WTC11 (cell line): ENCODE data around the gene CCDC12. TPM values are rescaled to one million over a fixed set of nuclear protein-coding genes. Genes with fewer than 3 reads are reported as not detected.

ENCODE experiments used
- ATAC-seq: fragments of 200-7000 bp; cut with Tn5 transposase; 2 replicates; pipeline ENCODE4 v1.10.0; 2021; ENCODE audit warnings: mild to moderate bottlenecking, moderate library complexity
- CTCF ChIA-PET: fragments of 300-600 bp; sonication (Branson Sonifier 250); formaldehyde crosslinking; loops from one replicate; lab custom pipeline; 2021; ENCODE audit warnings: antibody characterized with exemption; lab: Charles Lee
- POLR2A ChIA-PET: fragments of 350-600 bp; sonication (Branson Sonifier 250); formaldehyde crosslinking; loops from one replicate; lab custom pipeline; 2021; ENCODE audit warnings: antibody characterized with exemption; lab: Charles Lee
- DNase-seq: peaks from one replicate; pipeline ENCODE4 v3.0.0; 2021; ENCODE audit warnings: low spot score
- H3K27ac Mint-ChIP-seq: 2 replicates; pipeline ENCODE4 v1.8.0; 2021; ENCODE audit warnings: mixed read lengths
- H3K27me3 Mint-ChIP-seq: 2 replicates; pipeline ENCODE4 v1.8.0; 2021; ENCODE audit warnings: low read depth, mild to moderate bottlenecking, moderate library complexity, mixed read lengths
- H3K36me3 Mint-ChIP-seq: 2 replicates; pipeline ENCODE4 v1.8.0; 2021; ENCODE audit warnings: mixed read lengths
- H3K4me1 Mint-ChIP-seq: 2 replicates; pipeline ENCODE4 v1.8.0; 2022; ENCODE audit warnings: mixed read lengths
- H3K4me3 Mint-ChIP-seq: 2 replicates; pipeline ENCODE4 v1.8.0; 2021; ENCODE audit warnings: mild to moderate bottlenecking, moderate library complexity, mixed read lengths
- H3K9me3 Mint-ChIP-seq: 2 replicates; pipeline ENCODE4 v1.8.0; 2021; ENCODE audit warnings: mixed read lengths
- ATF6 ChIP-seq: sonication (generic); formaldehyde crosslinking; IDR thresholded peaks from 2 replicates; pipeline ENCODE4 v1.8.1; 2023; ENCODE audit warnings: mild to moderate bottlenecking, missing genetic modification reagents
- GTF2I ChIP-seq: fragments of 250-450 bp; sonication (Bioruptor Pico); conservative IDR thresholded peaks from 2 replicates; pipeline ENCODE4 v1.4.0; 2021; ENCODE audit warnings: mild to moderate bottlenecking
- HMGA2 ChIP-seq: fragments of 250-450 bp; sonication (Bioruptor Pico); IDR thresholded peaks from 2 replicates; pipeline ENCODE4 v1.4.0; 2021; ENCODE audit warnings: mild to moderate bottlenecking, moderate library complexity
- KAT7 ChIP-seq: sonication (generic); formaldehyde crosslinking; IDR thresholded peaks from 2 replicates; pipeline ENCODE4 v1.8.1; 2023; ENCODE audit warnings: missing genetic modification reagents, mild to moderate bottlenecking, borderline replicate concordance
- MYBL2 ChIP-seq: sonication (generic); formaldehyde crosslinking; IDR thresholded peaks from 2 replicates; pipeline ENCODE4 v1.8.1; 2023; ENCODE audit warnings: mild to moderate bottlenecking, moderate library complexity, missing genetic modification reagents
- NFYB ChIP-seq: sonication (generic); formaldehyde crosslinking; conservative IDR thresholded peaks from 2 replicates; pipeline ENCODE4 v1.8.0; 2022; ENCODE audit warnings: low read depth, missing genetic modification reagents
- OVOL2 ChIP-seq: fragments of 250-450 bp; sonication (Bioruptor Pico); IDR thresholded peaks from 2 replicates; pipeline ENCODE4 v1.9.0; 2021; ENCODE audit warnings: mild to moderate bottlenecking, borderline replicate concordance
- PREB ChIP-seq: sonication (generic); formaldehyde crosslinking; IDR thresholded peaks from 2 replicates; pipeline ENCODE4 v1.8.1; 2022; ENCODE audit warnings: mild to moderate bottlenecking, missing genetic modification reagents, moderate library complexity, borderline replicate concordance
- USF1 ChIP-seq: sonication (generic); formaldehyde crosslinking; IDR thresholded peaks from 2 replicates; pipeline ENCODE4 v1.8.0; 2022; ENCODE audit warnings: mild to moderate bottlenecking, missing genetic modification reagents
- ZNF121 ChIP-seq: sonication (generic); formaldehyde crosslinking; IDR thresholded peaks from 2 replicates; pipeline ENCODE4 v1.8.0; 2023; ENCODE audit warnings: missing genetic modification reagents
- ZNF219 ChIP-seq: sonication (generic); formaldehyde crosslinking; IDR thresholded peaks from 2 replicates; pipeline ENCODE4 v1.8.0; 2023; ENCODE audit warnings: missing genetic modification reagents, mild to moderate bottlenecking, borderline replicate concordance
- ZNF281 ChIP-seq: sonication (generic); formaldehyde crosslinking; IDR thresholded peaks from 2 replicates; pipeline ENCODE4 v1.8.0; 2023; ENCODE audit warnings: mild to moderate bottlenecking, missing genetic modification reagents
- ZNF423 ChIP-seq: fragments of 250-450 bp; sonication (Bioruptor Pico); IDR thresholded peaks from 2 replicates; pipeline ENCODE4 v2.1.2; 2022; ENCODE audit warnings: mild to moderate bottlenecking, moderate library complexity
- ZNF425 ChIP-seq: fragments of 250-450 bp; sonication (Bioruptor Pico); conservative IDR thresholded peaks from 2 replicates; pipeline ENCODE4 v1.9.0; 2021; ENCODE audit warnings: mild to moderate bottlenecking
- ZNF532 ChIP-seq: fragments of 250-450 bp; sonication (Bioruptor Pico); IDR thresholded peaks from 2 replicates; pipeline ENCODE4 v1.9.0; 2021; ENCODE audit warnings: mild to moderate bottlenecking, borderline replicate concordance
- total RNA-seq: library from RNA; stranded (reverse); gene quantifications from 3 replicates; pipeline ENCODE4 v1.2.3, GENCODE V29; 2021
- TF ChIP-seq, protein P1 (sequence below): fragments of 250-450 bp; sonication (Bioruptor Pico); IDR thresholded peaks from 2 replicates; pipeline ENCODE4 v1.9.0; 2021; ENCODE audit warnings: mild to moderate bottlenecking

The CCDC12 gene
- total RNA-seq, 1 experiment from 2014 or later: 59.1 TPM

- Mint-ChIP-seq H3K9me3 (peaks cover 6% of the 10 kb centered on the region), H3K4me1 (peaks cover 33% of the 10 kb centered on the region), H3K4me3 (no peak overlapping the region), H3K27me3 (no peaks in the 10 kb centered on the region), H3K36me3 (peaks cover 18% of the 10 kb centered on the region), H3K27ac (peak overlapping the region; percentile 78)
- no peak for TF ChIP-seq GTF2I (CRISPR knock-in tag)
- TF ChIP-seq ZNF532 (CRISPR knock-in tag): no peak
- TF ChIP-seq ZNF281 (CRISPR knock-in tag): no peak
- TF ChIP-seq ZNF219 (CRISPR knock-in tag): no peak
- no peak for TF ChIP-seq ZNF423 (CRISPR knock-in tag)
- no peak for TF ChIP-seq ATF6
- no peak for TF ChIP-seq MYBL2 (CRISPR knock-in tag)
- TF ChIP-seq OVOL2 (CRISPR knock-in tag): no peak
- ATAC-seq (no peak; the same call in 1 of the 2 replicates), DNase-seq (no peak)
- POLR2A ChIA-PET: interaction anchor here (0.5 to 0.7 kb wide), 3 partner anchors 16 to 496 kb away, joined by 3 to 4 read pairs (median 4); partner anchors contain the start of gene CCDC12
- CTCF ChIA-PET: interaction anchor here (0.5 to 1.7 kb wide), 4 partner anchors 25 to 410 kb away, joined by 3 to 4 read pairs (median 4); no protein-coding TSS in a partner anchor
Observed at GRCh38 chr3:46960081-46960701, 16.4 kb downstream of the CCDC12 start.

DNA sequence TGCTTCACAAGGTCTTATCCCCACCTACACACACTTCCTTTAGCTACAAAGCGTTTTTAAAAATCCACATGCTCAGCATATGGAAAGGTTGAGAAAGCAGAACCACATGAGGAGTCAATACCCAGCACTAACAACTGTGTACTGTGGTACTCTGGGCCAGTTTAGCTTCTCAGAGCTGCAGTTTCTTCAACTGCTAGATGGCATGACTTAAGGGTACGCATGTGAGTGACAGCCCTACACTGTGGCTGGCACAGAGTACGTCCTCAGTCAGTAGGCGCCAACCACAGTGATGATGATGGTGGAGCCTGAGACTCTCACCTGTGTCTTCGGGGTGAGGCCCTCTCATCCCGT is 17.4 kb downstream of the CCDC12 start:
- DNase-seq (no peak), ATAC-seq (no peak)
- H3K36me3 Mint-ChIP-seq: peaks cover 12% of the 10 kb centered on the region
- peak overlapping the region; percentile 22; the same call in 1 of the 2 replicates for H3K27ac Mint-ChIP-seq
- no peak overlapping the region for H3K4me3 Mint-ChIP-seq
- CTCF ChIA-PET: interaction anchor here (1.4 to 1.7 kb wide), 3 partner anchors 8 to 35 kb away, joined by 4 to 7 read pairs (median 6); no protein-coding TSS in a partner anchor
- H3K4me1 Mint-ChIP-seq: peaks cover 40% of the 10 kb centered on the region
- no peaks in the 10 kb centered on the region for H3K27me3 Mint-ChIP-seq
- peaks cover 6% of the 10 kb centered on the region for H3K9me3 Mint-ChIP-seq
- POLR2A ChIA-PET: interaction anchor here (0.7 to 1.0 kb wide), 2 partner anchors 8 to 17 kb away, joined by 3 read pairs; partner anchors contain the start of gene CCDC12
- TF ChIP-seq, protein P1, sequence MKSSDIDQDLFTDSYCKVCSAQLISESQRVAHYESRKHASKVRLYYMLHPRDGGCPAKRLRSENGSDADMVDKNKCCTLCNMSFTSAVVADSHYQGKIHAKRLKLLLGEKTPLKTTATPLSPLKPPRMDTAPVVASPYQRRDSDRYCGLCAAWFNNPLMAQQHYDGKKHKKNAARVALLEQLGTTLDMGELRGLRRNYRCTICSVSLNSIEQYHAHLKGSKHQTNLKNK: no peak
- TF ChIP-seq KAT7 (CRISPR knock-in tag): no peak
- no peak for TF ChIP-seq PREB (CRISPR knock-in tag)
- no peak for TF ChIP-seq HMGA2 (CRISPR knock-in tag)
- TF ChIP-seq ZNF121 (CRISPR knock-in tag): no peak
- TF ChIP-seq ZNF281 (CRISPR knock-in tag): no peak
- no peak for TF ChIP-seq NFYB (CRISPR knock-in tag)
- TF ChIP-seq USF1 (CRISPR knock-in tag): no peak
- TF ChIP-seq ZNF425 (CRISPR knock-in tag): no peak
